UCSD-AML1 (cell line): Measurements from ENCODE around the gene STK26.
"Not testable (repeated sequence)": the region's sequence is repeated elsewhere in the genome, so short reads cannot be mapped to it uniquely, and the experiment has no call there.

ENCODE experiments used
- DNase-seq: peaks from one replicate; lab custom pipeline; 2025; ENCODE audit not compliant: unreplicated experiment; lab: John Stamatoyannopoulos, UW

STK26 gene

GRCh38 chrX:132034648-132035047 is 11.5 kb downstream of the STK26 start:
- no peak for DNase-seq

- no peak for DNase-seq
Observed at GRCh38 chrX:132037479-132037993, 14.4 kb downstream of the STK26 start.

- no peak for DNase-seq
Observed at GRCh38 chrX:132040066-132040465, 17.0 kb downstream of the STK26 start.

GRCh38 chrX:132041015-132041414 is 17.9 kb downstream of the STK26 start:
- DNase-seq: no peak

GRCh38 chrX:132043977-132044376 is 20.9 kb downstream of the STK26 start:
- no peak for DNase-seq

- no peak for DNase-seq
Observed at GRCh38 chrX:132044953-132045352, 21.9 kb downstream of the STK26 start.

GRCh38 chrX:132045456-132045855 is 22.4 kb downstream of the STK26 start:
- DNase-seq: no peak

- no peak for DNase-seq
Observed at GRCh38 chrX:132046533-132046932, 23.4 kb downstream of the STK26 start.

- not testable (repeated sequence) for DNase-seq
Observed at GRCh38 chrX:132051778-132052177, 28.7 kb downstream of the STK26 start.

- DNase-seq: no peak
Observed at GRCh38 chrX:132058050-132058449, 34.9 kb downstream of the STK26 start.

- no peak for DNase-seq
Observed at GRCh38 chrX:132058975-132059374, 35.9 kb downstream of the STK26 start.

- DNase-seq: no peak
Observed at GRCh38 chrX:132059973-132060540, 37.0 kb downstream of the STK26 start.

- no peak for DNase-seq
Observed at GRCh38 chrX:132063334-132063733, 40.2 kb downstream of the STK26 start.

- no peak for DNase-seq
Observed at GRCh38 chrX:132063862-132064261, 40.8 kb downstream of the STK26 start.

- no peak for DNase-seq
Observed at GRCh38 chrX:132068405-132068804, 45.3 kb downstream of the STK26 start.

GRCh38 chrX:132071254-132071653 is 48.2 kb downstream of the STK26 start:
- DNase-seq: no peak

- no peak for DNase-seq
Observed at GRCh38 chrX:132077414-132077813, 54.3 kb downstream of the STK26 start.

- no peak for DNase-seq
Observed at GRCh38 chrX:132077912-132078311, 54.8 kb downstream of the STK26 start.

- DNase-seq: no peak
Observed at GRCh38 chrX:132085786-132086185, 62.7 kb downstream of the STK26 start.

GRCh38 chrX:132086672-132087071 is 63.6 kb downstream of the STK26 start:
- DNase-seq: no peak

- no peak for DNase-seq
Observed at GRCh38 chrX:132088864-132089263, 65.8 kb downstream of the STK26 start.

GRCh38 chrX:132090403-132091159 is 67.5 kb downstream of the STK26 start:
- no peak for DNase-seq
